Heart left ventricle (tissue), 13 donors: ENCODE data around the gene ZC3HAV1.

Experiments used
- POLR2A ChIP-seq, 2 donors: fragments of 450-650 bp; IDR thresholded peaks; one replicate each; pipeline ENCODE4 v1.6.1; 2017; ENCODE audit warnings: antibody characterized with exemption in 2 of 2, mild to moderate bottlenecking in 2 of 2, moderate library complexity in 2 of 2
- TF ChIP-seq, protein P1 (sequence below), 12 donors: fragments of 200-600 bp; sonication (generic) in 4 of 12; IDR thresholded peaks; one replicate each; pipeline versions ENCODE4 v1.5.0 to v1.8.0; 2018 to 2022; ENCODE audit warnings: antibody characterized with exemption in 12 of 12, mild to moderate bottlenecking in 5 of 12
- donor health status: ischemic (EF 13 %, LVEDD 7.1; RV severe dilation, severe dysfunction).
- donor health status: DM: no; HTN: yes; CAD: no.
- donor health status: DM: no; HTN: no; CAD: no.
- donor health status: ischemic (EF 25% LVEDD 6.9; RV normal size, moderate dysfunction).
- donor health status: ischemic (EF 25% LVEDD 5.7; RV mildly dilated, moderate dysfunction).
- donor health status: ischemic (EF 35%, LVEDD 5.7; RV mildly dilated, moderate dysfunction).
- donor health status: nonischemic (EF 11% LVEDD 7.7; RV severe dilation, severe dysfunction).
- donor health status: DM: yes; HTN: yes; CAD: no.
- donor health status: PGD.
- donor health status: ischemic (EF 29% LVEDD 5.4; RV normal size, mild dysfunction).
- donor health status: nonischemic (EF 23%, LVEDD 6.1; RV moderate dilation, normal function).

- TF ChIP-seq, protein P1, sequence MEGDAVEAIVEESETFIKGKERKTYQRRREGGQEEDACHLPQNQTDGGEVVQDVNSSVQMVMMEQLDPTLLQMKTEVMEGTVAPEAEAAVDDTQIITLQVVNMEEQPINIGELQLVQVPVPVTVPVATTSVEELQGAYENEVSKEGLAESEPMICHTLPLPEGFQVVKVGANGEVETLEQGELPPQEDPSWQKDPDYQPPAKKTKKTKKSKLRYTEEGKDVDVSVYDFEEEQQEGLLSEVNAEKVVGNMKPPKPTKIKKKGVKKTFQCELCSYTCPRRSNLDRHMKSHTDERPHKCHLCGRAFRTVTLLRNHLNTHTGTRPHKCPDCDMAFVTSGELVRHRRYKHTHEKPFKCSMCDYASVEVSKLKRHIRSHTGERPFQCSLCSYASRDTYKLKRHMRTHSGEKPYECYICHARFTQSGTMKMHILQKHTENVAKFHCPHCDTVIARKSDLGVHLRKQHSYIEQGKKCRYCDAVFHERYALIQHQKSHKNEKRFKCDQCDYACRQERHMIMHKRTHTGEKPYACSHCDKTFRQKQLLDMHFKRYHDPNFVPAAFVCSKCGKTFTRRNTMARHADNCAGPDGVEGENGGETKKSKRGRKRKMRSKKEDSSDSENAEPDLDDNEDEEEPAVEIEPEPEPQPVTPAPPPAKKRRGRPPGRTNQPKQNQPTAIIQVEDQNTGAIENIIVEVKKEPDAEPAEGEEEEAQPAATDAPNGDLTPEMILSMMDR (IDR thresholded peaks at IDR 0.05), result no peak
- TF ChIP-seq POLR2A (IDR thresholded peaks at IDR 0.05), result no peak
Observed at GRCh38 chr7:139086454-139086853, 23.1 kb downstream of the ZC3HAV1 start.
